Mesendoderm (in vitro differentiated cells): ENCODE results near the gene CREB3L1.

Experiments used
- DNase-seq: peaks from one replicate; pipeline ENCODE4 v3.0.0; 2013
- H2AK5ac ChIP-seq: 2 replicates; pipeline ENCODE4 v1.6.1; 2013; ENCODE audit warnings: low read length, inconsistent platforms
- H2BK120ac ChIP-seq: 2 replicates; pipeline ENCODE4 v1.6.1; 2013; ENCODE audit warnings: low read depth, mild to moderate bottlenecking, low read length, moderate library complexity, mixed read lengths
- H2BK15ac ChIP-seq: replicated peaks from 2 replicates; pipeline ENCODE4 v1.6.1; 2013; ENCODE audit warnings: low read depth, mild to moderate bottlenecking, moderate library complexity
- H2BK5ac ChIP-seq: 2 replicates; pipeline ENCODE4 v1.6.1; 2013; ENCODE audit warnings: low read length, inconsistent platforms
- H3K18ac ChIP-seq: 2 replicates; pipeline ENCODE4 v1.6.1; 2013; ENCODE audit warnings: mild to moderate bottlenecking, low read length, mixed read lengths
- H3K23ac ChIP-seq: one replicate; pipeline ENCODE4 v1.6.1; 2013; ENCODE audit warnings: low read length
- H3K27ac ChIP-seq: 2 replicates; pipeline ENCODE4 v1.5.1; 2013; ENCODE audit warnings: low read depth, mild to moderate bottlenecking, inconsistent platforms, low read length, moderate library complexity
- H3K27me3 ChIP-seq: 2 replicates; pipeline ENCODE4 v1.6.1; 2013; ENCODE audit warnings: low read length, control low read depth, mild to moderate bottlenecking, inconsistent platforms; ENCODE audit not compliant: insufficient read depth, poor library complexity
- H3K36me3 ChIP-seq: 2 replicates; pipeline ENCODE4 v1.6.1; 2013; ENCODE audit warnings: low read length, inconsistent platforms; ENCODE audit not compliant: control insufficient read depth, insufficient read depth
- H3K4ac ChIP-seq: one replicate; pipeline ENCODE4 v1.6.1; 2013; ENCODE audit warnings: low read depth, mild to moderate bottlenecking, low read length, moderate library complexity
- H3K4me1 ChIP-seq: 2 replicates; pipeline ENCODE4 v1.6.1; 2013; ENCODE audit warnings: low read depth, low read length, inconsistent platforms; ENCODE audit not compliant: control insufficient read depth
- H3K4me2 ChIP-seq: 2 replicates; pipeline ENCODE4 v1.6.1; 2013; ENCODE audit warnings: low read length
- H3K4me3 ChIP-seq: 2 replicates; pipeline ENCODE4 v1.5.1; 2013; ENCODE audit warnings: mild to moderate bottlenecking, low read length
- H3K56ac ChIP-seq: one replicate; pipeline ENCODE4 v1.6.1; 2013; ENCODE audit warnings: low read length
- H3K79me1 ChIP-seq: 2 replicates; pipeline ENCODE4 v1.6.1; 2013; ENCODE audit warnings: low read length, inconsistent platforms
- H3K79me2 ChIP-seq: 2 replicates; pipeline ENCODE4 v1.6.1; 2013; ENCODE audit warnings: mild to moderate bottlenecking, low read length; ENCODE audit not compliant: control insufficient read depth, insufficient read depth
- H3K9ac ChIP-seq: 2 replicates; pipeline ENCODE4 v1.6.1; 2013; ENCODE audit warnings: low read length, inconsistent platforms
- H4K5ac ChIP-seq: one replicate; pipeline ENCODE4 v1.6.1; 2013; ENCODE audit warnings: low read length
- H4K8ac ChIP-seq: one replicate; pipeline ENCODE4 v1.6.1; 2013; ENCODE audit warnings: low read depth, mild to moderate bottlenecking, control low read depth, low read length, moderate library complexity
- WGBS: extraction: QIAGEN DNeasy Blood & Tissue Kit; methylation state at CpG from one replicate; pipeline ENCODE4 v1.1.7; 2013; ENCODE audit warnings: low lambda C conversion rate, missing lambda C conversion rate; ENCODE audit not compliant: insufficient coverage; ENCODE audit errors: extremely low coverage; 5-methylcytosine and 5-hydroxymethylcytosine counted together

Gene CREB3L1

GRCh38 chr11:46362156-46363030, 84.9 kb downstream of the CREB3L1 start:
- no peak overlapping the region for H2BK5ac ChIP-seq
- H4K5ac ChIP-seq, result no peak overlapping the region
- H3K27ac ChIP-seq, result no peak overlapping the region
- no peaks in the 10 kb centered on the region for H3K27me3 ChIP-seq
- DNase-seq, result no peak
- H3K4me3 ChIP-seq, result no peak overlapping the region
- H4K8ac ChIP-seq, result no peak overlapping the region
- H3K36me3 ChIP-seq, result no peaks in the 10 kb centered on the region
- H3K79me2 ChIP-seq, result peaks cover 11% of the 10 kb centered on the region
- H3K56ac ChIP-seq, result peak overlapping the region; percentile 30
- H3K4me2 ChIP-seq, result no peak overlapping the region
- H3K79me1 ChIP-seq, result peaks cover 16% of the 10 kb centered on the region
- no peak overlapping the region for H3K23ac ChIP-seq
- no peak overlapping the region for H2BK15ac ChIP-seq
- no peak overlapping the region for H2AK5ac ChIP-seq
- H3K4me1 ChIP-seq, result peaks cover under 1% of the 10 kb centered on the region
- no peak overlapping the region for H3K18ac ChIP-seq
- no peak overlapping the region for H3K4ac ChIP-seq
- H3K9ac ChIP-seq, result peak overlapping the region; percentile 21
- no peak overlapping the region for H2BK120ac ChIP-seq
- no CpG with 5 or more reads among the region's 20 CpGs for WGBS

- Histone ChIP-seq H3K9ac (no peak overlapping the region), H2AK5ac (no peak overlapping the region), H2BK5ac (no peak overlapping the region), H3K56ac (peak overlapping the region; percentile 30), H2BK15ac (no peak overlapping the region), H3K23ac (no peak overlapping the region), H3K27ac (no peak overlapping the region), H3K79me2 (peaks cover 6% of the 10 kb centered on the region), H3K18ac (no peak overlapping the region), H3K79me1 (peaks cover 12% of the 10 kb centered on the region), H4K8ac (no peak overlapping the region), H3K4me2 (no peak overlapping the region), H3K27me3 (no peaks in the 10 kb centered on the region), H3K4ac (no peak overlapping the region), H3K4me3 (no peak overlapping the region), H2BK120ac (no peak overlapping the region), H3K4me1 (no peaks in the 10 kb centered on the region), H3K36me3 (no peaks in the 10 kb centered on the region), H4K5ac (no peak overlapping the region)
- no CpG with 5 or more reads among the region's 9 CpGs for WGBS
- DNase-seq, result peak; percentile 84
These were observed 85.6 kb downstream of the CREB3L1 start for GRCh38 chr11:46363031-46363407.

GRCh38 chr11:46363455-46364005, 86.1 kb downstream of the CREB3L1 start:
- WGBS, result no CpG with 5 or more reads among the region's 21 CpGs
- no peak overlapping the region for H3K4me3 ChIP-seq

GRCh38 chr11:46364056-46364455, 86.6 kb downstream of the CREB3L1 start:
- Histone ChIP-seq H3K27ac (no peak overlapping the region), H3K18ac (no peak overlapping the region), H4K8ac (no peak overlapping the region), H3K36me3 (no peaks in the 10 kb centered on the region), H3K27me3 (no peaks in the 10 kb centered on the region), H3K4ac (no peak overlapping the region), H2BK15ac (no peak overlapping the region), H3K79me2 (peaks cover 4% of the 10 kb centered on the region), H3K4me2 (no peak overlapping the region), H3K56ac (no peak overlapping the region), H2BK5ac (no peak overlapping the region), H3K79me1 (peaks cover 10% of the 10 kb centered on the region), H3K9ac (no peak overlapping the region), H3K4me1 (no peaks in the 10 kb centered on the region), H2AK5ac (no peak overlapping the region), H3K23ac (no peak overlapping the region), H3K4me3 (no peak overlapping the region), H4K5ac (no peak overlapping the region), H2BK120ac (no peak overlapping the region)
- WGBS, result no CpG with 5 or more reads among the region's 9 CpGs
- no peak for DNase-seq

More at GRCh38 chr11:46363455-46364005, 86.1 kb downstream of the CREB3L1 start:
- Histone ChIP-seq H2BK5ac (no peak overlapping the region), H3K56ac (no peak overlapping the region), H3K4me2 (no peak overlapping the region), H3K36me3 (no peaks in the 10 kb centered on the region), H2AK5ac (no peak overlapping the region), H3K4ac (no peak overlapping the region), H2BK120ac (no peak overlapping the region), H3K4me1 (no peaks in the 10 kb centered on the region), H2BK15ac (no peak overlapping the region), H3K9ac (no peak overlapping the region), H3K27me3 (no peaks in the 10 kb centered on the region), H3K79me1 (peaks cover 10% of the 10 kb centered on the region), H4K5ac (no peak overlapping the region), H3K23ac (no peak overlapping the region), H3K79me2 (peaks cover 4% of the 10 kb centered on the region), H4K8ac (no peak overlapping the region), H3K27ac (no peak overlapping the region), H3K18ac (no peak overlapping the region)
- no peak for DNase-seq

GRCh38 chr11:46364791-46365190, 87.3 kb downstream of the CREB3L1 start:
- WGBS, result no CpG with 5 or more reads among the region's 3 CpGs

More at GRCh38 chr11:46364791-46365190, 87.3 kb downstream of the CREB3L1 start:
- Histone ChIP-seq H3K4me3 (no peak overlapping the region), H3K23ac (no peak overlapping the region), H4K8ac (no peak overlapping the region), H3K4me1 (no peaks in the 10 kb centered on the region), H3K18ac (no peak overlapping the region), H3K4ac (no peak overlapping the region), H2BK15ac (no peak overlapping the region), H3K27me3 (no peaks in the 10 kb centered on the region), H3K36me3 (no peaks in the 10 kb centered on the region), H3K79me2 (peaks cover 4% of the 10 kb centered on the region), H2BK5ac (no peak overlapping the region), H3K27ac (no peak overlapping the region), H3K79me1 (peaks cover 10% of the 10 kb centered on the region), H3K9ac (no peak overlapping the region), H2BK120ac (no peak overlapping the region), H2AK5ac (no peak overlapping the region), H3K4me2 (no peak overlapping the region), H4K5ac (no peak overlapping the region), H3K56ac (no peak overlapping the region)
- no peak for DNase-seq
